HepG2 (cell line): ENCODE data around the gene GASK1A. TPM values are rescaled to one million over a fixed set of nuclear protein-coding genes. Genes with fewer than 3 reads are reported as not detected.

Experiments
- ATAC-seq: fragments of 200-7000 bp; cut with Tn5 transposase; 3 replicates; pipeline ENCODE4 v1.9.1; 2020; ENCODE audit warnings: mild to moderate bottlenecking, moderate library complexity
- BruUV-seq: library from RNA; stranded (reverse); fragments of 400-500 nt; replicated peaks from 2 replicates; lab custom pipeline; 2021; lab: Mats Ljungman, UMichigan
- CTCF ChIA-PET: fragments of 300-600 bp; formaldehyde crosslinking; extraction: SDS; loops from one replicate; lab custom pipeline; 2021; ENCODE audit warnings: low total read pairs, inconsistent platforms, low intra/inter-chr PET ratio; lab: Yijun Ruan, JAX
- POLR2A ChIA-PET: fragments of 350-600 bp; sonication (Branson Sonifier 250); formaldehyde crosslinking; loops from one replicate; lab custom pipeline; 2020; ENCODE audit warnings: antibody characterized with exemption, inconsistent platforms; lab: Yijun Ruan, JAX
- DNase-seq: peaks from one replicate; pipeline ENCODE4 v3.0.0-alpha.2; 2015; ENCODE audit warnings: low spot score
- FAIRE-seq: peaks from 3 replicates; lab custom pipeline; 2011; peaks lifted over from hg19 to GRCh38; lab: Jason Lieb, UNC
- H2AFZ ChIP-seq: one replicate; pipeline ENCODE4 v1.6.1; 2011; ENCODE audit warnings: low read length, inconsistent platforms
- H3K27ac ChIP-seq: fragments of 300-600 bp; 3 replicates; pipeline ENCODE4 v1.8.0; 2011; ENCODE audit warnings: mixed run types, mild to moderate bottlenecking, mixed read lengths, low read length, inconsistent platforms; ENCODE audit not compliant: insufficient read depth; ENCODE audit errors: extremely low read length
- H3K27me3 ChIP-seq, 2 experiments: fragments of 200-600 bp in 1 of 2; 2 replicates in 1 of 2; 3 replicates in 1 of 2; pipeline versions ENCODE4 v1.6.0 to v1.8.0; 2011; ENCODE audit warnings: low read length in 2 of 2, mild to moderate bottlenecking in 2 of 2, moderate library complexity in 2 of 2, inconsistent platforms in 1 of 2; ENCODE audit not compliant: insufficient read depth in 2 of 2, control insufficient read depth in 1 of 2
- H3K36me3 ChIP-seq, 2 experiments: fragments of 200-600 bp in 1 of 2; replicated peaks in 1 of 2; 2 replicates in 1 of 2; 3 replicates in 1 of 2; pipeline versions ENCODE4 v1.5.1 to v1.8.0; 2011; ENCODE audit warnings: low read length in 2 of 2, inconsistent platforms in 1 of 2; ENCODE audit not compliant: insufficient read depth in 2 of 2, control insufficient read depth in 1 of 2
- H3K4me1 ChIP-seq: 2 replicates; pipeline ENCODE4 v1.5.1; 2012; ENCODE audit warnings: low read length, inconsistent platforms; ENCODE audit not compliant: insufficient read depth
- H3K4me2 ChIP-seq: 2 replicates; pipeline ENCODE4 v1.6.0; 2011; ENCODE audit warnings: low read depth, low read length, inconsistent platforms
- H3K4me3 ChIP-seq, 3 experiments: fragments of 200-600 bp in 1 of 3; sonication (generic), shearing (Covaris generic) in 1 of 3; replicated peaks in 1 of 3; 2 replicates each; pipeline ENCODE4 v1.5.1; 2011 to 2016; ENCODE audit warnings: low read length in 3 of 3, inconsistent platforms in 2 of 3, low read depth in 2 of 3, mild to moderate bottlenecking in 2 of 3, control low read depth in 1 of 3, mixed read lengths in 1 of 3; ENCODE audit not compliant: insufficient read depth in 1 of 3
- H3K79me2 ChIP-seq: one replicate; pipeline ENCODE4 v1.6.1; 2011; ENCODE audit warnings: low read length, inconsistent platforms; ENCODE audit not compliant: insufficient read depth
- H3K9ac ChIP-seq: 2 replicates; pipeline ENCODE4 v1.6.0; 2011; ENCODE audit warnings: mild to moderate bottlenecking, low read depth, low read length, inconsistent platforms; ENCODE audit not compliant: insufficient read depth
- H3K9me3 ChIP-seq: 2 replicates; pipeline ENCODE4 v1.5.1; 2012; ENCODE audit warnings: mild to moderate bottlenecking, low read length
- H4K20me1 ChIP-seq: 2 replicates; pipeline ENCODE4 v1.6.0; 2011; ENCODE audit warnings: inconsistent platforms, mild to moderate bottlenecking, low read length, moderate library complexity; ENCODE audit not compliant: insufficient read depth
- CCAR2 ChIP-seq: fragments of 200-400 bp; formaldehyde crosslinking; optimal IDR thresholded peaks from 2 replicates; pipeline ENCODE3; 2018; ENCODE audit warnings: low read depth, mild to moderate bottlenecking, low read length, moderate library complexity
- HOXA5 ChIP-seq: sonication (generic); formaldehyde crosslinking; IDR thresholded peaks from 2 replicates; pipeline ENCODE4 v1.4.0; 2020; ENCODE audit warnings: missing genetic modification reagents
- MTA1 ChIP-seq: sonication (generic); formaldehyde crosslinking; IDR thresholded peaks from 2 replicates; pipeline ENCODE4 v1.4.0; 2020; ENCODE audit warnings: missing genetic modification reagents, mild to moderate bottlenecking, borderline replicate concordance
- NFKBIZ ChIP-seq: IDR thresholded peaks from 2 replicates; pipeline ENCODE4 v1.6.1; 2018; ENCODE audit warnings: missing genetic modification reagents, missing compliant biosample characterization
- NFRKB ChIP-seq: fragments of 450-650 bp; IDR thresholded peaks from 2 replicates; pipeline ENCODE4 v1.6.1; 2017
- PRDM4 ChIP-seq: sonication (generic); formaldehyde crosslinking; IDR thresholded peaks from 2 replicates; pipeline ENCODE4 v1.9.0; 2021; ENCODE audit warnings: missing genetic modification reagents, borderline replicate concordance
- ZBTB39 ChIP-seq: sonication (generic); formaldehyde crosslinking; IDR thresholded peaks from 2 replicates; pipeline ENCODE4 v1.5.0; 2020; ENCODE audit warnings: missing genetic modification reagents
- ZFYVE20 ChIP-seq: sonication (generic); formaldehyde crosslinking; IDR thresholded peaks from 2 replicates; pipeline ENCODE4 v1.8.0; 2023; ENCODE audit warnings: low read depth, mild to moderate bottlenecking, moderate library complexity, missing genetic modification reagents, borderline replicate concordance
- ZNF263 ChIP-seq: sonication (generic); formaldehyde crosslinking; IDR thresholded peaks from 2 replicates; pipeline ENCODE4 v1.4.0; 2020; ENCODE audit warnings: missing genetic modification reagents
- ZNF547 ChIP-seq: sonication (generic); formaldehyde crosslinking; IDR thresholded peaks from 2 replicates; pipeline ENCODE4 v1.5.1; 2020; ENCODE audit warnings: mild to moderate bottlenecking, missing genetic modification reagents
- WGBS: methylation state at CpG from one replicate; pipeline ENCODE4 v1.1.6; 2017; ENCODE audit warnings: low lambda C conversion rate; 5-methylcytosine and 5-hydroxymethylcytosine counted together
- in situ Hi-C: cut with HindIII; loops from 2 replicates; pipeline ENCODE4 v1.10.0; 2017; ENCODE audit warnings: low pct_unique_long_range_greater_than_20kb; ENCODE audit not compliant: extremely low pct_ligation_motif_present
- intact Hi-C: fragments of 100-400 bp; cut with micrococcal nuclease; formaldehyde crosslinking; loops from one replicate; pipeline ENCODE4 v1.10.0; 2022; ENCODE audit not compliant: unreplicated experiment
- polyA plus RNA-seq, 8 experiments: library from polyadenylated mRNA; depleted of rRNA in 3 of 8; stranded (reverse) in 7 of 8; unstranded in 1 of 8; fragments of >200 nt; fragmentation: Illumina TruSeq in 4 of 8; extraction: Trizol in 4 of 8; gene quantifications; 2 replicates each; pipeline versions ENCODE4 v1.2.1 to v1.2.3, GENCODE V29; 2011 to 2016; ENCODE audit warnings: low read depth in 4 of 8, missing spikeins in 1 of 8, mixed read lengths in 1 of 8; ENCODE audit not compliant: insufficient read depth in 1 of 8
- total RNA-seq, 5 experiments: library from RNA; depleted of rRNA; stranded (reverse); fragments of >200 nt; fragmentation: Illumina TruSeq; extraction: Trizol; gene quantifications; 2 replicates each; pipeline ENCODE4 v1.2.3, GENCODE V29; 2016; ENCODE audit warnings: low read depth in 1 of 5
- TF ChIP-seq, protein P1 (sequence below): IDR thresholded peaks from 2 replicates; pipeline ENCODE4 v1.6.1; 2016; ENCODE audit warnings: mild to moderate bottlenecking, missing biosample characterization, missing genetic modification reagents

Gene GASK1A
- total and polyA plus RNA-seq, 2 of the 13 experiments (the other 11 are each of a cell fraction or from before 2014, with no cell fraction given) = not detected

GRCh38 chr3:43059456-43059855, 80.3 kb downstream of the GASK1A start:
- ChIA-PET CTCF (no interaction called here), POLR2A (no interaction called here)
- no peak for FAIRE-seq
- intact Hi-C loops (no loop called here), in situ Hi-C loops (no loop called here)
- no peak overlapping the region for H3K27ac ChIP-seq
- no peaks in the 10 kb centered on the region for H3K36me3 ChIP-seq
- H2AFZ ChIP-seq = no peak overlapping the region
- no peaks in the 10 kb centered on the region for H3K4me1 ChIP-seq
- TF ChIP-seq, protein P1, sequence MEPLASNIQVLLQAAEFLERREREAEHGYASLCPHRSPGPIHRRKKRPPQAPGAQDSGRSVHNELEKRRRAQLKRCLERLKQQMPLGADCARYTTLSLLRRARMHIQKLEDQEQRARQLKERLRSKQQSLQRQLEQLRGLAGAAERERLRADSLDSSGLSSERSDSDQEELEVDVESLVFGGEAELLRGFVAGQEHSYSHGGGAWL (CRISPR knock-in tag) = no peak
- TF ChIP-seq CCAR2 (no peak), NFKBIZ (CRISPR knock-in tag) (no peak)
- H4K20me1 ChIP-seq = no peaks in the 10 kb centered on the region
- no peaks in the 10 kb centered on the region for H3K79me2 ChIP-seq
- no peak for DNase-seq
- no peak overlapping the region for H3K9ac ChIP-seq
- no peaks in the 10 kb centered on the region for H3K9me3 ChIP-seq
- no peak for ATAC-seq
- no peak overlapping the region for H3K4me3 ChIP-seq
- no TSS peak for BruUV-seq
- H3K4me2 ChIP-seq = no peak overlapping the region
- peaks cover 1 to 27% of the 10 kb centered on the region in 2 experiments; a peak in 4 of 5 replicates for H3K27me3 ChIP-seq
- 14% methylated on average over 1 of the region's 1 CpG for WGBS

DNA sequence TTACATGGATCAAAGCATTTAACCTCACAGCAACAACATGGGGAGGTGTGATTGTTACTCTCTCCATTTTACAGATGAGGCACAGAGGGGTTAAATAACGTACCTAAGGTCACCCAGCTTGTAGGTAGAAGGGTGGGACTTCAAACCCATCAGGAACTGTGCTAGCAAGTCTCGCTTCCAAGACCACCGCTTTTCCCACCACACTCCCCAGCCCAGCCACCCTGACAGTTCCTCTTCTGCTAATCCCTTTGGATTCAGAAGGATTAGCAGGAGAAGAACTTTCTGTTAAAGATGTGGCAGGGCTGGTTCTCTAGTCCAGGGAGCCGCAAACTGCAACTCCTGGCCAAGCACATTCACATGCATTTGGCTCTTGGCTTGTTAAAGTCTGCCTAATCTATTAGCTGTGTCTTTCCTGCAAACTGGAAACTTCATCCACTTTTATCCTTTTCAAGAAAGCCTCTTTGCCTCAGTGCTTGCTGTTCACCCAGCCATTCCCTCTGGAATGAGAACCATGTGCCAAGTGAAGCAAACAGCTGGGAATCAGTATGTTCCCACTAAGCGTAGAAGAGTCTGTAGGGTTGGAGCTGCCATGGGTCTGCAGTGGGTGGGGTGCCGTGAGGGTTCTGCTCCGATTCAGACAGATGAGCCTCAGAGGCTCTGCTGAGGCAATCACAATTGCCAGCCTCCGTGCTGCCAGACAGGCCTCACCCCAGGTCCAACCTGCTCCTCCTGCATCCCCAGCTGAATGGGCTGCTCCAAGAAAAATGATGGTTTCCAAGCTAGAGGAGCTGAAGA, 82.2 kb downstream of the GASK1A start:
- no peaks in the 10 kb centered on the region for H3K79me2 ChIP-seq
- H3K4me2 ChIP-seq = no peak overlapping the region
- ATAC-seq = no peak
- 24% methylated on average over 8 of the region's 8 CpGs for WGBS
- no peak overlapping the region for H3K9ac ChIP-seq
- intact Hi-C loops = no loop called here
- no TSS peak for BruUV-seq
- in situ Hi-C loops = no loop called here
- no peaks in the 10 kb centered on the region for H3K4me1 ChIP-seq
- no peaks in the 10 kb centered on the region for H3K9me3 ChIP-seq
- peaks cover 1 to 14% of the 10 kb centered on the region in 2 experiments; a peak in 2 of 5 replicates for H3K27me3 ChIP-seq
- no peak overlapping the region for H2AFZ ChIP-seq
- FAIRE-seq = no peak
- H3K4me3 ChIP-seq = no peak overlapping the region
- no peak overlapping the region for H3K27ac ChIP-seq
- POLR2A ChIA-PET = no interaction called here
- no peak for DNase-seq
- H3K36me3 ChIP-seq = no peaks in the 10 kb centered on the region
- CTCF ChIA-PET = no interaction called here
- H4K20me1 ChIP-seq = no peaks in the 10 kb centered on the region
- no peak for TF ChIP-seq HOXA5 (CRISPR knock-in tag)
- no peak for TF ChIP-seq NFRKB
- no peak for TF ChIP-seq ZBTB39 (CRISPR knock-in tag)
- no peak for TF ChIP-seq ZNF263 (CRISPR knock-in tag)
- no peak for TF ChIP-seq ZFYVE20
- no peak for TF ChIP-seq PRDM4 (CRISPR knock-in tag)
- TF ChIP-seq MTA1 (CRISPR knock-in tag) = no peak
- no peak for TF ChIP-seq ZNF547 (CRISPR knock-in tag)
